ENCODE results near the gene ZC3HAV1L. TPM values are rescaled to one million over a fixed set of nuclear protein-coding genes. Genes with fewer than 3 reads are reported as not detected.

ZC3HAV1L gene
- total and polyA plus RNA-seq, 7 donors = 0.92 to 27.7 (median 14.4) TPM; not detected in 1

Other genes starting within 250 kb of the ZC3HAV1L start
- gene TMEM213, start 238.0 kb downstream of the ZC3HAV1L start, total RNA-seq = not detected
- under 1 TPM in 1 of 3 donors, not detected in 2; 0.01 TPM for gene TMEM213, start 238.0 kb downstream of the ZC3HAV1L start, polyA plus RNA-seq
- not detected for gene ATP6V0A4, start 237.8 kb downstream of the ZC3HAV1L start, total RNA-seq
- not detected for gene ATP6V0A4, start 237.8 kb downstream of the ZC3HAV1L start, polyA plus RNA-seq
- gene KIAA1549, start 54.7 kb downstream of the ZC3HAV1L start, total RNA-seq = 1 to 10 TPM; 1.1 to 3.0 (median 1.2) TPM
- gene KIAA1549, start 54.7 kb downstream of the ZC3HAV1L start, polyA plus RNA-seq = under 1 TPM; under 0.01 to 0.90 (median 0.23) TPM
- gene ZC3HAV1, start 73.7 kb upstream of the ZC3HAV1L start, total RNA-seq = 10 to 100 TPM; 23.4 to 29.1 (median 26.1) TPM
- gene ZC3HAV1, start 73.7 kb upstream of the ZC3HAV1L start, polyA plus RNA-seq = 10 to 100 TPM in 2 of 3 donors, 1 to 10 TPM in 1; 4.2 to 20.5 (median 10.6) TPM
- gene UBN2, start 195.2 kb upstream of the ZC3HAV1L start, total RNA-seq = 10 to 100 TPM; 13.2 to 22.7 (median 14.2) TPM
- gene UBN2, start 195.2 kb upstream of the ZC3HAV1L start, polyA plus RNA-seq = 1 to 10 TPM in 2 of 3 donors, under 1 TPM in 1; 0.92 to 3.2 (median 1.2) TPM